Measurements from ENCODE around the gene EXOC4.

The EXOC4 gene

GRCh38 chr7:134085311-134085710 lies 832.4 kb downstream of the EXOC4 start:
- no peak for DNase-seq (ENCODE audit: extremely low read depth, low read depth)
- TF ChIP-seq CTCF (IDR thresholded peaks at IDR 0.05; ENCODE audit: low read depth, low read length): no peak

GRCh38 chr7:134086998-134087735 lies 834.3 kb downstream of the EXOC4 start:
- DNase-seq (ENCODE audit: extremely low read depth, low read depth): no peak
- TF ChIP-seq CTCF (IDR thresholded peaks at IDR 0.05; ENCODE audit: low read depth, low read length): no peak

- no peak for DNase-seq (ENCODE audit: extremely low read depth, low read depth)
- no peak for TF ChIP-seq CTCF (IDR thresholded peaks at IDR 0.05; ENCODE audit: low read depth, low read length)
These were observed 835.3 kb downstream of the EXOC4 start for GRCh38 chr7:134088199-134088598.

- DNase-seq (ENCODE audit: extremely low read depth, low read depth): no peak
- TF ChIP-seq CTCF (IDR thresholded peaks at IDR 0.05; ENCODE audit: low read depth, low read length): no peak
These were observed 836.6 kb downstream of the EXOC4 start for GRCh38 chr7:134089446-134089845.

- TF ChIP-seq CTCF (IDR thresholded peaks at IDR 0.05; ENCODE audit: low read depth, low read length): no peak
- no peak for DNase-seq (ENCODE audit: extremely low read depth, low read depth)
These were observed 845.2 kb downstream of the EXOC4 start for GRCh38 chr7:134098072-134098471.

- DNase-seq (ENCODE audit: extremely low read depth, low read depth): no peak
- TF ChIP-seq CTCF (IDR thresholded peaks at IDR 0.05; ENCODE audit: low read depth, low read length): no peak
These were observed 848.8 kb downstream of the EXOC4 start for GRCh38 chr7:134101716-134102115.

- TF ChIP-seq CTCF (IDR thresholded peaks at IDR 0.05; ENCODE audit: low read depth, low read length): no peak
- DNase-seq (ENCODE audit: extremely low read depth, low read depth): no peak
These were observed 851.3 kb downstream of the EXOC4 start for GRCh38 chr7:134104166-134104565.

Measured in AG09319 (cell line).